ENCODE data around the gene SLC12A3. TPM values are rescaled to one million over a fixed set of nuclear protein-coding genes. Genes with fewer than 3 reads are reported as not detected.

The SLC12A3 gene
- total and polyA plus RNA-seq, 2 experiments from 2014 or later = not detected

GRCh38 chr16:56935201-56935600, 70.2 kb downstream of the SLC12A3 start:
- Histone ChIP-seq H4K20me1 (ENCODE audit: insufficient read depth, poor library complexity, severe bottlenecking) (peaks cover 69% of the 10 kb centered on the region), H3K4me3 (no peak overlapping the region), H2AFZ (no peak overlapping the region), H3K4me1 (ENCODE audit: insufficient read depth) (peaks cover 21% of the 10 kb centered on the region), H3K9me3 (ENCODE audit: low read depth) (no peaks in the 10 kb centered on the region), H3K27ac (no peak overlapping the region), H3K9me2 (replicated peaks; ENCODE audit: insufficient read depth) (no peaks in the 10 kb centered on the region), H3K79me2 (peaks cover 67% of the 10 kb centered on the region), H3K4me2 (peak overlapping the region; percentile 85), H3K36me3 (replicated peaks; ENCODE audit: insufficient read depth, low read depth) (no peaks in the 10 kb centered on the region), H3K27me3 (no peaks in the 10 kb centered on the region)
- WGBS (ENCODE audit: low lambda C conversion rate, missing lambda C conversion rate) = 73% methylated on average over 5 of the region's 5 CpGs
- no peak for TF ChIP-seq EZH2phosphoT487 (IDR thresholded peaks at IDR 0.05; ENCODE audit: low read depth, severe bottlenecking, unreplicated experiment)
- no peak for TF ChIP-seq EZH2 (IDR thresholded peaks at IDR 0.05; ENCODE audit: borderline replicate concordance)
- no peak for TF ChIP-seq CTCF (IDR thresholded peaks at IDR 0.05; ENCODE audit: poor library complexity)
- DNase-seq (ENCODE audit: low spot score) = no peak

- Histone ChIP-seq H3K79me2 (peaks cover 72% of the 10 kb centered on the region), H3K4me2 (no peak overlapping the region), H3K4me1 (ENCODE audit: insufficient read depth) (peaks cover 13% of the 10 kb centered on the region), H3K27ac (no peak overlapping the region), H4K20me1 (ENCODE audit: insufficient read depth, poor library complexity, severe bottlenecking) (peaks cover 80% of the 10 kb centered on the region), H3K4me3 (no peak overlapping the region), H3K36me3 (replicated peaks; ENCODE audit: insufficient read depth, low read depth) (no peaks in the 10 kb centered on the region), H3K27me3 (no peaks in the 10 kb centered on the region), H2AFZ (no peak overlapping the region), H3K9me3 (ENCODE audit: low read depth) (no peaks in the 10 kb centered on the region), H3K9me2 (replicated peaks; ENCODE audit: insufficient read depth) (no peaks in the 10 kb centered on the region)
- 88% methylated on average over 5 of the region's 5 CpGs for WGBS (ENCODE audit: low lambda C conversion rate, missing lambda C conversion rate)
- no peak for DNase-seq (ENCODE audit: low spot score)
- TF ChIP-seq EZH2phosphoT487 (IDR thresholded peaks at IDR 0.05; ENCODE audit: low read depth, severe bottlenecking, unreplicated experiment) (no peak), CTCF (IDR thresholded peaks at IDR 0.05; ENCODE audit: poor library complexity) (no peak), EZH2 (IDR thresholded peaks at IDR 0.05; ENCODE audit: borderline replicate concordance) (no peak)
Measured at GRCh38 chr16:56936491-56936890, 71.5 kb downstream of the SLC12A3 start.

GRCh38 chr16:56936950-56937349, 71.9 kb downstream of the SLC12A3 start:
- Histone ChIP-seq H3K9me2 (replicated peaks; ENCODE audit: insufficient read depth) (no peaks in the 10 kb centered on the region), H3K79me2 (peaks cover 72% of the 10 kb centered on the region), H3K4me2 (no peak overlapping the region), H3K4me3 (no peak overlapping the region), H3K36me3 (replicated peaks; ENCODE audit: insufficient read depth, low read depth) (no peaks in the 10 kb centered on the region), H2AFZ (no peak overlapping the region), H3K27ac (no peak overlapping the region), H3K27me3 (no peaks in the 10 kb centered on the region), H4K20me1 (ENCODE audit: insufficient read depth, poor library complexity, severe bottlenecking) (peaks cover 83% of the 10 kb centered on the region), H3K4me1 (ENCODE audit: insufficient read depth) (peaks cover 11% of the 10 kb centered on the region), H3K9me3 (ENCODE audit: low read depth) (no peaks in the 10 kb centered on the region)
- TF ChIP-seq CTCF (IDR thresholded peaks at IDR 0.05; ENCODE audit: poor library complexity) = no peak
- no peak for TF ChIP-seq EZH2 (IDR thresholded peaks at IDR 0.05; ENCODE audit: borderline replicate concordance)
- TF ChIP-seq EZH2phosphoT487 (IDR thresholded peaks at IDR 0.05; ENCODE audit: low read depth, severe bottlenecking, unreplicated experiment) = no peak
- DNase-seq (ENCODE audit: low spot score) = no peak
- WGBS (ENCODE audit: low lambda C conversion rate, missing lambda C conversion rate) = 95% methylated on average over 5 of the region's 5 CpGs

All from hepatocyte (in vitro differentiated cells).